ENCODE data around the gene KCNQ1OT1.
A peak's percentile ranks its signal among the peaks of the same experiment; 100 is the strongest.

Gene KCNQ1OT1

GRCh38 chr11:2621894-2622293 lies 77.9 kb downstream of the KCNQ1OT1 start:
- no peak for TF ChIP-seq CTCF (conservative IDR thresholded peaks at IDR 0.05; ENCODE audit: low read depth, low read length)
- no peak overlapping the region for H3K4me3 ChIP-seq (ENCODE audit: low read depth, low read length)
- DNase-seq (ENCODE audit: low read depth): no peak

GRCh38 chr11:2612884-2613571 lies 86.8 kb downstream of the KCNQ1OT1 start:
- DNase-seq (ENCODE audit: low read depth): peak; percentile 38
- peak; percentile 3 for TF ChIP-seq CTCF (conservative IDR thresholded peaks at IDR 0.05; ENCODE audit: low read depth, low read length)

GRCh38 chr11:2609345-2609744 lies 90.4 kb downstream of the KCNQ1OT1 start:
- no peak for TF ChIP-seq CTCF (conservative IDR thresholded peaks at IDR 0.05; ENCODE audit: low read depth, low read length)
- DNase-seq (ENCODE audit: low read depth): no peak
- no peak overlapping the region for H3K4me3 ChIP-seq (ENCODE audit: low read depth, low read length)

More at GRCh38 chr11:2612884-2613571, 86.8 kb downstream of the KCNQ1OT1 start:
- no peak overlapping the region for H3K4me3 ChIP-seq (ENCODE audit: low read depth, low read length)

GRCh38 chr11:2599561-2600189 lies 100.1 kb downstream of the KCNQ1OT1 start:
- DNase-seq (ENCODE audit: low read depth): no peak
- H3K4me3 ChIP-seq (ENCODE audit: low read depth, low read length): no peak overlapping the region

GRCh38 chr11:2595204-2595603 lies 104.6 kb downstream of the KCNQ1OT1 start:
- DNase-seq (ENCODE audit: low read depth): no peak
- TF ChIP-seq CTCF (conservative IDR thresholded peaks at IDR 0.05; ENCODE audit: low read depth, low read length): no peak
- no peak overlapping the region for H3K4me3 ChIP-seq (ENCODE audit: low read depth, low read length)

More at GRCh38 chr11:2599561-2600189, 100.1 kb downstream of the KCNQ1OT1 start:
- no peak for TF ChIP-seq CTCF (conservative IDR thresholded peaks at IDR 0.05; ENCODE audit: low read depth, low read length)

GRCh38 chr11:2594267-2594666 lies 105.5 kb downstream of the KCNQ1OT1 start:
- no peak for TF ChIP-seq CTCF (conservative IDR thresholded peaks at IDR 0.05; ENCODE audit: low read depth, low read length)
- H3K4me3 ChIP-seq (ENCODE audit: low read depth, low read length): no peak overlapping the region
- DNase-seq (ENCODE audit: low read depth): no peak
